Esophagus squamous epithelium (tissue), 4 donors: ENCODE measurements around the gene MMP26.

Experiments
- CTCF ChIP-seq, 6 experiments: fragments of 450-650 bp in 4 of 6; fragments of 200-600 bp in 2 of 6; sonication (generic) in 2 of 6; IDR thresholded peaks; one replicate each; pipeline ENCODE4 v1.5.1; 2016 to 2019; ENCODE audit warnings: antibody characterized with exemption in 6 of 6, mild to moderate bottlenecking in 4 of 6, moderate library complexity in 4 of 6
- POLR2A ChIP-seq, 4 donors: fragments of 450-650 bp; IDR thresholded peaks; one replicate each; pipeline ENCODE4 v1.6.1; 2017; ENCODE audit warnings: antibody characterized with exemption in 4 of 4, mild to moderate bottlenecking in 4 of 4, moderate library complexity in 3 of 4

- no peak for TF ChIP-seq CTCF (IDR thresholded peaks at IDR 0.05)
- no peak for TF ChIP-seq POLR2A (IDR thresholded peaks at IDR 0.05)
Measured at GRCh38 chr11:4664786-4665185, 39.8 kb upstream of the MMP26 start.
